HG02970 (cell line): Measurements from ENCODE around the gene C10orf120.
A peak's percentile ranks its signal among the peaks of the same experiment; 100 is the strongest.

Experiments
- ATAC-seq: cut with Tn5 transposase; IDR thresholded peaks from one replicate; pipeline ENCODE4 v1.9.1; 2021; ENCODE audit warnings: mild to moderate bottlenecking, moderate library complexity, moderate number of reproducible peaks; ENCODE audit not compliant: unreplicated experiment, low FRiP score

C10orf120 gene

DNA sequence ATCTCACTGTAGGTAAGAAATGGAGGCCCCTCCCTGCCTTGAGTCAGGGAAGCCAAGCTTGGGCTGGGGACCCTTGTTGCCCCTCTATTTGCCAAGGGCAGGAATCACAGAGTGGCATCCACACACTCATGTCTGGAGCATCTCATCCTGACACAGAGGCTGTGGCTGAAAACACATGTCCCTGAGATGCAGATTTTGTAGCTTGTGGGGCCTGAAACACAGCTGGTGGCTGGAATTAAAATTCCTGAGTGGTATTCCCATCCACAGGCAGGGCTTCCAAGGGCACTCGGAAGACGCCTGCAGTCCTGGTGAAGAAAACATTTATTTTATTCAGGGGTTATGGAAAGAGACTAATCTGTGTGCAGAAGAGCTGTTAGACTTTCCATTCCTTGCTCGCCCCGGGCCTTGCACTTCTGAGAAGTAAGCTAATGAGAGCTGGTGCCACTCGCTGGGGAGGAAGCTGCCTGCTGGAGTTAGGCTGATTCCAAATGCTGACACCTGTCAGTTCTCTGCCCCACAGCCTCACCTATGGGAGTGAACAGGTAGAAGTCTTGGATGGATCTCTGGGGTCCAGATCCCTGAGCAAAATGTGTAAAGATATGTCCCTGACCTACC, 36.0 kb downstream of the C10orf120 start:
- ATAC-seq, result no peak

DNA sequence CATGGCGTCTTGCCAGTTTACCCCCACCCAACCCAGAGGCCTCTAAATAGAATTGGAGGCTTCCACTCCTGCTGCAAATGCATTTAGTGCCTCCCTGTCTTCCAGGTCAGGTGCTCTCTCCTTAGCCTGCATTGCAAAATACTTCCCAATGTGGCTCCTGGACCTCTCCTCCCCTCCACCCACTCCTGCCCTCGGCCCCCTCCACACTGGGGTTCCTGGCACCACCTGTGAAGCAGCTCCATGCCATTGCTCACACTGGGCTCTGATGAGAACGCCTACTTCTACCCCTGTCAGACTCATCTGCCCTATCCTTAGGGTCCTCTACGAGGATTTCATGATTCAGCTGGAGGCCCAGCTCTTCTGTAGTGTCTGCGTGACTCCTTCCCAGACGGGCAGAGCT, 37.4 kb downstream of the C10orf120 start:
- ATAC-seq, result no peak

DNA sequence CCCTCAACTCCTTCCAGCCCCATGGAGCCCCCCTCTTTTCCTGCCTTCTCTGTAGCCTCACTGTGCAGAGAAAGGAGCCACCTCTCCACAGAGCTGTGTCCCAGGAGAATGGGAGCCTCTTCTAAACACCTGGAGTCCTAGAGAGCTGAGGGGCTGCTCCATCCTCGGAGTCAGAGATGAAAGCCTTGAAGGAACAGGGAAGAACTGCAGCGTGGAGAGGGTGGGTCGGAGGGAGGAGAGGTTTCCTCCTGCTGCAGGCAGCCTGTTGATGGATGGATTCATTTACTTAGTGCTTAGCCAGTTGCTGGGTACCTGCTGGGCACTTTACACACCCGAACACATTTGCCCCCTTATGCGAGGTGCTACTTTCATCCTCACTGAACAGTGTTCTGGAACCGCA, 39.0 kb downstream of the C10orf120 start:
- no peak for ATAC-seq

GRCh38 chr10:122659651-122660050, 40.0 kb downstream of the C10orf120 start:
- no peak for ATAC-seq

DNA sequence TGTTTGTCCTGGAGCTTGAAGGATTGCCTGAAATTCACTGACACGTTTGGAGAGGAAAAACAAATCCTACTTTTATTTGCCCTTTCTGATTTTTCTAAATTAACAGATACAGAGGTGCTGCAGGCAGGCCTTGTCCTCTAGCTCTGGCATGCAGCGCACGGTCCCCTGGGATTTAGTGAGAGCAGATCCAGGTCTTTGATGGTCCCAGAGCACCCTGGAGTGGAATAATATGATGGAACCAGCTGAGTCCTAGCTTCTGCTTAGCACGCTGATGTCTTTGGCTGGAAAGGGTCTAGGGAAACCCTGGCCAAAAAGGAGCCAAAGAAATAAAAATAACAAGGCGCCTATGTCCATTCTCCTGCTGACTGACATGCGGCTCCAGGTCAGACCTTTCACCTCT, 40.5 kb downstream of the C10orf120 start:
- ATAC-seq, result no peak

DNA sequence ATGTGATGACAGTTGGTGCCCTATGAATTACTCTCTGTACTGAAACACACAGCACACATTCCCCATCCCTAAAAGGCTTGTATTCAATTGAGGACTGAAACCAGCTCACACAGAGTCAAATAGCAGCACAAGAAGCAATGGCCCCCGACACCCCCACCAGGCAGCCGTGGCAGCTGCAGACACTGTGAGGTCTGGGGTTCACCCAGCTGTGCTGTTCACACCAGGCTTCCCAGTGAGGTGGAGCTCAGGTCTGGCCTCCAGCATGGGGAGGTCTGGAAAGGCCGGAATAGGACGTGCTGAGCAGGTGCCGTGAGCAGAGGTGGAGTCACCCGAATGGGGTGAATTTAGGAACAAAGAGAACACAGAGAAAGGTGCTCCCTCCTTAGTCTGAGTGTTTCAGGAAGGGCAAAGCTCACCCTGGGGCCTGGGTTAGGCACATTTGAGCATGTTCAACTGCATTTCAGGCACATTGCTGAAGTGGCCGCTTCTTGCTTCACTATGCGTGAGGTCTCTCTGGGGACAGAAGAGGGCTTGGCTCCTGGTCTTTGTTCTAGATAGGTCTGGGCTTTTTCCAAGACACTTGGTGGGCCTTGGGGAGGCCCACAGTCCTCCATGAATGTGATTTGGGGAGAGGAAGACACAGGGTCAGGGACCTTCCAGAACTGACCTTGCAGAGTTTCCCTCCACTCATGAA, 41.1 kb downstream of the C10orf120 start:
- ATAC-seq, result no peak

GRCh38 chr10:122657729-122658128, 41.9 kb downstream of the C10orf120 start:
- ATAC-seq, result no peak

GRCh38 chr10:122657255-122657654, 42.4 kb downstream of the C10orf120 start:
- no peak for ATAC-seq

DNA sequence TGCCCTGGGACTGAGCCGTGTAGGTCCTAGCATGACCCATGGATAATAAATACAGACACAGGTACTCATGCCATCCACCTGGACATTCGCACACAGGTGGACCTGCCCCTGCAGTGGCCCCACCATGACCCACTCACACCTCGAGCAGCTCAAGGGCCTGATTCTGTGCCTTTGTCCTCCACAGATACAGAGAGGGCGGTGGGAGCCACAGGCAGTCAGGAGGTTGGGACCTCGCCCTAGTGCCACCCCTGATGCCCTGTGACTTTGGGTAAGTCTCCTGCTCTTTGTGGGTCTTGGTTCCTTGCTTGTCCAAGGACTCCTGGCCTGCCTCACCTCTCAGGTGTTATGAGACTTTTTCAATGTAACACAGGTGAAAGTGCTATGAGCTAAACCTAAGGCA, 42.9 kb downstream of the C10orf120 start:
- no peak for ATAC-seq

DNA sequence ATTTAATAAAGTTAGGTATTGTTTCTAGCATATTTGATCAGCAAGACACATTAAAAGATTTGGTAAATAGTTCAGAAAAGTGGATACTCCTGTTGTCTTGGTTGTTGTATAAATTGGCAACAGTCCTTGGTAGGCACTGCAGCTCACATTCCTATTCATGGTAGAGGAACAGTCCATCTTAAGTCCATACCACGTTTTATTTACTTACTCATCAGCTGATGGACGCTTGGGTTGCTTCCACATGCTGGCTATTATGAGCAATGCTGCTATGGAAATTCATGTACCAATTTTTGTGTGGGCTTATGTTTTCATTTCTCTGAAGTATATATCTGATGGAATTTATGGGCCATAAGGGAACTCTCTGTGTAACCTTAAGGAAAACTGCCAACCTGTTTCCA, 43.3 kb downstream of the C10orf120 start:
- ATAC-seq, result no peak

DNA sequence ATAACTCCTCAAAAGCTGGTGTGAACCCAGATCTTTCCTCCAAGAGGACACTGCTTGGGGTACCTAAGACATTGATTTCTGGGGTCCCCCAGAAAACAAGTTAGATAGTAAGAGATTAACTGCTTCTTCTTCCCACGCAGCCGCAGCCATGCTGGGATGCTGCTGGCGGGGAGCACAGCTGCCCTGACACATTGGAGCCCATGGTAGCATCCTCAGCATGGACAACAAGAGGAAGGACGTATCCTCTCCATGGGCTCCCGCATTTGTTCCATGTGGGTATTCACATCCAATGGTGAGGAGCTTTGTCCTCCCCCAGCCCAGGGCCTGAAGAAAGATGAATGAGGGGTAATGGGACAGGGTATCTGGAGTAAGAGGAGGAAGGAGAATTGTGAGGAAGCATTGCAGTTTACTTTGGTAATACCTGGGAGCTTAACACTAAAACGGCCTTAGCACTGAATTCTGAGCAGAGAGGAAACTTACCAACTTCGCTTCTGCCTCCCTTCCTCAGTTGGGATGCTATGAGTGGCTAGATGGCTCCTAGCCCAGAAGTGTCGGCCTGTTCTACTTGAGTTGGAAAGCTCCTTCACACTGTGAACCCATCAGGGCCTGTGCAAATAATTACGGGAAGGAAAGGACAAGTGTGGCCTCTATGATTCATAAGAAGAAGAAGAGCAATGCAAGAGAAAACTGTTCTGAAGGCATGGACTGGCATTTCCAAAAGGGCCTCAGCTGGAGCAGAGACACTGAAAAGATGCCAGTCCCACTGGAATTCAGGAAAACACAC, 43.9 kb downstream of the C10orf120 start:
- no peak for ATAC-seq

DNA sequence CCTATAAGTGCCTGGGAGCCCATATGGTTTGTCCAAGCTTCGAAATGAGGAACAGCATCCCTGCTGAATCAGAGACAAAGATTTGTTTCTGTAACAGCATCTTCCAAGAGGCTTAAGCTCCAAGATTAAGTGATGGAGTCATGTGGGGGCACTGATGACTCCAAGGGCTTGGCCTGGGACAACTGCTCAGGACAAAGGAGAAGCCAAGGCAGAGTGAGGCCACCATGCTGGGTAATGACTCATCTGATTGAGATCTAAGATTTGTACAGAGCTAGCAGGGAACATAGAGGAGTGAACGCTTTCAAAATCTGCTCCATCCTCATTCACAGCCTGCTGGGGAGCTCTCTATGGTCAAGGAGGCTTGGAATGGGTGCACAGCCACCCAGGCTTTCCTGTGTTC, 49.3 kb downstream of the C10orf120 start:
- no peak for ATAC-seq

DNA sequence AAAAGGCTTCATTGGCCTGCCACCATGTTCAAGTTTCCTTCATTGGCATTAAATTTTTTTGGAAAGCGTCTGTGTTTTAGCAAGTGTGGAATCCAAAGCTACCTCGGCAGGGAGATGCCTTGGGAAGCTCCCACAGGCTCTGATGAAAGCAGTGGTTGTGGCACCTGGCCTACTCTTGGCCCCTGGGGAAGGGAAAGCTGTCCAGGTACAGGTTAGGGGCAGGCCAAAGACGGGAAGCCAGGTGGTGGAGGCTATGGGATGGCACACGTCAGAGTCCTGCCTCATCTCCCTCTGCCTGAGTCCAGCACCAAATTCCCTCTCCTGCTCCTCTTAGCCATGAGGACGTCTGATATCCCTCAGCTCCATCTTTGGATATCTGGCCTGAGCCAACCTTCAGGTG, 49.7 kb downstream of the C10orf120 start:
- no peak for ATAC-seq

GRCh38 chr10:122648599-122649428, 50.8 kb downstream of the C10orf120 start:
- ATAC-seq, result peak; percentile 58
